HCT116 (cell line): ENCODE results near the gene TMC2. TPM values are rescaled to one million over a fixed set of nuclear protein-coding genes. Genes with fewer than 3 reads are reported as not detected.

Experiments
- ATAC-seq: fragments of 200-7000 bp; cut with Tn5 transposase; 2 replicates; pipeline ENCODE4 v1.9.1; 2020; ENCODE audit warnings: mild to moderate bottlenecking, moderate library complexity
- BruUV-seq: library from RNA; stranded (reverse); fragments of 400-500 nt; replicated peaks from 2 replicates; lab custom pipeline; 2021; lab: Mats Ljungman, UMichigan
- CTCF ChIA-PET: fragments of 300-600 bp; sonication (Branson Sonifier 250); formaldehyde crosslinking; loops from one replicate; lab custom pipeline; 2021; ENCODE audit warnings: antibody characterized with exemption; lab: Charles Lee
- POLR2A ChIA-PET: fragments of 300-600, 350-600 bp; sonication (Branson Sonifier 250); formaldehyde crosslinking; loops from one replicate; lab custom pipeline; 2021; ENCODE audit warnings: antibody characterized with exemption; lab: Charles Lee
- RAD21 ChIA-PET, 2 experiments: fragments of 300-600 bp; sonication (Branson Sonifier 250); formaldehyde crosslinking; loops; one replicate each; lab custom pipeline; 2023; ENCODE audit warnings: low total read pairs in 2 of 2; ENCODE audit not compliant: uncharacterized antibody in 2 of 2, unreplicated experiment in 2 of 2, low non-redundant PET in 1 of 2; lab: Charles Lee
- DNase-seq: peaks from one replicate; pipeline ENCODE4 v3.0.0-alpha.2; 2010; ENCODE audit warnings: low read depth, low spot score
- H2AFZ ChIP-seq: fragments of 200-600 bp; shearing (Covaris generic), sonication (generic); 2 replicates; pipeline ENCODE4 v1.6.1; 2017; ENCODE audit warnings: low read depth, mixed run types, mixed read lengths, antibody characterized with exemption, low read length; ENCODE audit not compliant: poor library complexity, severe bottlenecking
- H3K27ac ChIP-seq: 2 replicates; pipeline ENCODE4 v1.5.1; 2012; ENCODE audit warnings: low read depth, low read length
- H3K27me3 ChIP-seq: fragments of 200-600 bp; sonication (generic); 2 replicates; pipeline ENCODE4 v1.6.1; 2016; ENCODE audit warnings: mixed run types, low read length, mixed read lengths; ENCODE audit not compliant: insufficient read depth
- H3K36me3 ChIP-seq, 2 experiments: fragments of 200-500 bp in 1 of 2; fragments of 200-600 bp in 1 of 2; sonication (Bioruptor generic) in 1 of 2; sonication (generic) in 1 of 2; 2 replicates each; pipeline versions ENCODE4 v1.5.1 to v1.6.1; 2014 to 2016; ENCODE audit warnings: low read length in 2 of 2, inconsistent platforms in 1 of 2, mixed read lengths in 1 of 2, mixed run types in 1 of 2; ENCODE audit not compliant: insufficient read depth in 2 of 2, control insufficient read depth in 1 of 2
- H3K4me1 ChIP-seq, 2 experiments: fragments of 200-600 bp in 1 of 2; sonication (generic) in 1 of 2; 2 replicates each; pipeline versions ENCODE4 v1.5.1 to v1.6.1; 2012 to 2017; ENCODE audit warnings: low read length in 2 of 2, inconsistent platforms in 1 of 2, mild to moderate bottlenecking in 1 of 2, mixed read lengths in 1 of 2, mixed run types in 1 of 2, moderate library complexity in 1 of 2; ENCODE audit not compliant: insufficient read depth in 2 of 2, control insufficient read depth in 1 of 2
- H3K4me2 ChIP-seq: fragments of 200-600 bp; sonication (generic); 2 replicates; pipeline ENCODE4 v1.6.1; 2017; ENCODE audit warnings: mixed run types, low read length, mixed read lengths
- H3K4me3 ChIP-seq, 2 experiments: fragments of 200-600 bp in 1 of 2; sonication (generic) in 1 of 2; replicated peaks in 1 of 2; 2 replicates each; pipeline ENCODE4 v1.5.1; 2011 to 2016; ENCODE audit warnings: low read length in 2 of 2, control low read depth in 1 of 2, low read depth in 1 of 2, mild to moderate bottlenecking in 1 of 2, mixed read lengths in 1 of 2, mixed run types in 1 of 2
- H3K79me2 ChIP-seq: fragments of 200-600 bp; sonication (generic); 2 replicates; pipeline ENCODE4 v1.6.1; 2017; ENCODE audit warnings: mild to moderate bottlenecking, mixed run types, low read length, moderate library complexity, mixed read lengths; ENCODE audit not compliant: insufficient read depth
- H3K9ac ChIP-seq: fragments of 200-600 bp; sonication (generic); 2 replicates; pipeline ENCODE4 v1.6.1; 2016; ENCODE audit warnings: low read length, mixed read lengths
- H3K9me2 ChIP-seq: fragments of 200-600 bp; sonication (generic), shearing (Covaris generic); 2 replicates; pipeline ENCODE4 v1.6.1; 2017; ENCODE audit warnings: mixed run types, mild to moderate bottlenecking, moderate library complexity; ENCODE audit not compliant: insufficient read depth
- H3K9me3 ChIP-seq, 2 experiments: fragments of 200-500 bp in 1 of 2; fragments of 200-600 bp in 1 of 2; sonication (Bioruptor generic) in 1 of 2; sonication (generic) in 1 of 2; 2 replicates each; pipeline ENCODE4 v1.6.1; 2014 to 2017; ENCODE audit warnings: low read length in 2 of 2, mixed read lengths in 2 of 2, inconsistent platforms in 1 of 2, low read depth in 1 of 2, mild to moderate bottlenecking in 1 of 2, mixed run types in 1 of 2, moderate library complexity in 1 of 2; ENCODE audit not compliant: control insufficient read depth in 1 of 2, insufficient read depth in 1 of 2
- H4K20me1 ChIP-seq: fragments of 200-600 bp; sonication (generic), shearing (Covaris generic); 2 replicates; pipeline ENCODE4 v1.6.1; 2017; ENCODE audit warnings: mixed run types, mild to moderate bottlenecking, moderate library complexity; ENCODE audit not compliant: insufficient read depth
- ATF3 ChIP-seq: IDR thresholded peaks from 2 replicates; pipeline ENCODE4 v1.6.1; 2012
- CBX3 ChIP-seq: IDR thresholded peaks from 2 replicates; pipeline ENCODE4 v1.6.1; 2012; ENCODE audit warnings: low read depth
- CEBPB ChIP-seq: IDR thresholded peaks from 2 replicates; pipeline ENCODE4 v1.6.1; 2012; ENCODE audit warnings: low read depth
- EGR1 ChIP-seq: IDR thresholded peaks from 2 replicates; pipeline ENCODE4 v1.6.1; 2012; ENCODE audit warnings: low read depth
- ELF1 ChIP-seq: IDR thresholded peaks from 2 replicates; pipeline ENCODE4 v1.6.1; 2012; ENCODE audit warnings: low read depth, borderline replicate concordance
- EZH2 ChIP-seq: fragments of 200-600 bp; sonication (generic); IDR thresholded peaks from 2 replicates; pipeline ENCODE4 v1.6.1; 2017; ENCODE audit warnings: antibody characterized with exemption, mixed run types
- EZH2phosphoT487 ChIP-seq: fragments of 200-600 bp; IDR thresholded peaks from 2 replicates; pipeline ENCODE4 v1.6.1; 2018; ENCODE audit warnings: antibody characterized with exemption, borderline replicate concordance
- FOSL1 ChIP-seq: IDR thresholded peaks from 2 replicates; pipeline ENCODE4 v1.6.1; 2012; ENCODE audit warnings: low read depth
- JUND ChIP-seq: IDR thresholded peaks from 2 replicates; pipeline ENCODE4 v1.6.1; 2012
- MAX ChIP-seq: IDR thresholded peaks from 2 replicates; pipeline ENCODE4 v1.6.1; 2012
- POLR2AphosphoS5 ChIP-seq: IDR thresholded peaks from 2 replicates; pipeline ENCODE4 v1.6.1; 2011; ENCODE audit warnings: mild to moderate bottlenecking, low read depth, low read length, moderate library complexity
- REST ChIP-seq: IDR thresholded peaks from 2 replicates; pipeline ENCODE4 v1.6.1; 2012; ENCODE audit warnings: low read depth
- SIN3A ChIP-seq: IDR thresholded peaks from 2 replicates; pipeline ENCODE4 v1.6.1; 2012; ENCODE audit warnings: low read depth
- SP1 ChIP-seq: IDR thresholded peaks from 2 replicates; pipeline ENCODE4 v1.6.1; 2012; ENCODE audit warnings: low read depth
- SRF ChIP-seq: IDR thresholded peaks from 2 replicates; pipeline ENCODE4 v1.6.1; 2012; ENCODE audit warnings: low read depth
- TCF7L2 ChIP-seq: IDR thresholded peaks from 2 replicates; pipeline ENCODE4 v1.7.0; 2011; ENCODE audit warnings: borderline replicate concordance, inconsistent platforms; ENCODE audit not compliant: insufficient read depth, insufficient read length; ENCODE audit errors: extremely low read depth
- YY1 ChIP-seq: IDR thresholded peaks from 2 replicates; pipeline ENCODE4 v1.6.1; 2011; ENCODE audit warnings: low read length, low read depth, moderate library complexity, mild to moderate bottlenecking; ENCODE audit not compliant: insufficient replicate concordance; ENCODE audit errors: extremely low read depth
- ZFX ChIP-seq: fragments of 450-650 bp; IDR thresholded peaks from 2 replicates; pipeline ENCODE4 v1.6.1; 2017
- intact Hi-C: fragments of 100-400 bp; cut with micrococcal nuclease; formaldehyde crosslinking; loops from 2 replicates; pipeline ENCODE4 v1.10.0; 2022
- total RNA-seq: library from RNA; stranded (reverse); gene quantifications from one replicate; pipeline ENCODE4 v1.2.1, GENCODE V29; 2021; ENCODE audit not compliant: unreplicated experiment

TMC2 gene
- total RNA-seq, 1 experiment from 2014 or later = not detected

- TF ChIP-seq ELF1 = no peak
- no peak for TF ChIP-seq EZH2
- TF ChIP-seq SP1 = no peak
Measured at GRCh38 chr20:2640899-2641298, 104.5 kb downstream of the TMC2 start (continued).

- Histone ChIP-seq H2AFZ (no peak overlapping the region), H3K9ac (no peak overlapping the region), H3K9me2 (no peaks in the 10 kb centered on the region), H3K27me3 (no peaks in the 10 kb centered on the region), H3K9me3 (no peaks in the 10 kb centered on the region), H3K4me1 (no peaks in the 10 kb centered on the region; a peak in 1 of 4 replicates), H3K79me2 (no peaks in the 10 kb centered on the region), H3K4me2 (no peak overlapping the region), H4K20me1 (no peaks in the 10 kb centered on the region), H3K27ac (no peak overlapping the region), H3K4me3 (no peak overlapping the region), H3K36me3 (no peaks in the 10 kb centered on the region)
- ChIA-PET POLR2A (interaction anchor here (1.2 kb wide), 1 partner anchor 9 kb away, joined by 5 read pairs; the partner anchor contains the start of gene NOP56), CTCF (no interaction called here), RAD21 (no interaction called here)
- ATAC-seq (no peak), DNase-seq (no peak)
- TF ChIP-seq MAX (no peak), CBX3 (no peak), SRF (no peak), EZH2 (no peak), ATF3 (no peak), POLR2AphosphoS5 (no peak), YY1 (no peak), FOSL1 (no peak), EGR1 (no peak), TCF7L2 (no peak), REST (no peak), ZFX (no peak), CEBPB (no peak), EZH2phosphoT487 (no peak), SP1 (no peak), SIN3A (no peak), JUND (no peak)
- BruUV-seq = no TSS peak
- intact Hi-C loops = no loop called here
Measured at GRCh38 chr20:2643708-2644107, 107.3 kb downstream of the TMC2 start.
